Pancreas (tissue), 10 donors: Measurements from ENCODE around the gene FAM53A. TPM values are rescaled to one million over a fixed set of nuclear protein-coding genes. Genes with fewer than 3 reads are reported as not detected.
A peak's percentile ranks its signal among the peaks of the same experiment; 100 is the strongest.

Experiments
- ATAC-seq, 4 donors: fragments of 200-7000 bp; cut with Tn5 transposase; one replicate each; pipeline versions ENCODE4 v1.8.0 to v1.9.1; 2020; ENCODE audit warnings: mild to moderate bottlenecking in 4 of 4, moderate library complexity in 4 of 4
- DNase-seq, 6 donors: peaks; one replicate each; pipeline ENCODE4 v3.0.0-alpha.2; 2020
- FAIRE-seq: peaks from 2 replicates; lab custom pipeline; 2012; peaks lifted over from hg19 to GRCh38; lab: Jason Lieb, UNC
- H3K27ac ChIP-seq, 4 donors: fragments of 200-600 bp; sonication (generic); 1 replicate in 3 of 4; 2 replicates in 1 of 4; pipeline versions ENCODE4 v1.5.0 to v1.8.0; 2020
- H3K27me3 ChIP-seq, 4 donors: fragments of 200-600 bp; one replicate each; pipeline ENCODE4 v1.8.0; 2021
- H3K36me3 ChIP-seq, 3 donors: fragments of 200-600 bp; sonication (generic) in 1 of 3; one replicate each; pipeline versions ENCODE4 v1.5.0 to v1.8.0; 2020 to 2021
- H3K4me1 ChIP-seq, 3 donors: fragments of 200-600 bp; one replicate each; pipeline ENCODE4 v1.8.0; 2021
- H3K4me3 ChIP-seq, 4 donors: fragments of 200-600 bp; sonication (generic) in 2 of 4; one replicate each; pipeline versions ENCODE4 v1.5.0 to v1.8.0; 2020 to 2021
- H3K9me3 ChIP-seq, 4 donors: fragments of 200-600 bp; one replicate each; pipeline ENCODE4 v1.8.0; 2021
- WGBS, 2 donors: extraction: QIAGEN DNeasy Blood & Tissue Kit; methylation state at CpG; one replicate each; pipeline ENCODE4 v1.1.7; 2013; 5-methylcytosine and 5-hydroxymethylcytosine counted together
- intact Hi-C, 3 donors: fragments of 100-400 bp; cut with DNase I; formaldehyde crosslinking; loops; one replicate each; pipeline versions ENCODE4 v1.11.1 to v1.14.2; 2022
- polyA plus RNA-seq, 2 donors: library from polyadenylated mRNA; stranded (reverse); fragments of 200-250 nt; gene quantifications; one replicate each; pipeline ENCODE4 v1.2.3, GENCODE V29; 2013
- total RNA-seq, 6 donors: library from RNA; stranded (reverse); fragmentation: NEBNext Ultra II Directional in 4 of 6; extraction: Animal tissue kit (Norgen Biotek cat#: 25700) in 4 of 6; gene quantifications; one replicate each; pipeline versions ENCODE4 v1.2.1 to v1.2.4, GENCODE V29; 2021 to 2023
- TF ChIP-seq, protein P1 (sequence below), 4 donors: fragments of 200-600 bp; sonication (generic) in 3 of 4; IDR thresholded peaks; one replicate each; pipeline versions ENCODE4 v1.5.0 to v1.8.0; 2021; ENCODE audit warnings: antibody characterized with exemption in 4 of 4
- donor health status: healthy with polysubstance abuse.
- donor health status: DM: no; HTN: no; CAD: no; lungs with moderate emphysema.
- donor health status: DM: no; HTN: no; CAD: no.
- donor health status: control.
- donor health status: control.
- donor health status: Bipolar disorder and iron deficiency.
- donor health status: DM: yes; HTN: yes; CAD: no.
- donor health status: DM: no; HTN: no; CAD: no.
- donor health status: DM: no; HTN: no; CAD: no.
- donor health status: DM: yes; HTN: yes; CAD: no.

Gene FAM53A
- total and polyA plus RNA-seq, 8 donors: 0.60 to 2.7 (median 1.3) TPM

DNA sequence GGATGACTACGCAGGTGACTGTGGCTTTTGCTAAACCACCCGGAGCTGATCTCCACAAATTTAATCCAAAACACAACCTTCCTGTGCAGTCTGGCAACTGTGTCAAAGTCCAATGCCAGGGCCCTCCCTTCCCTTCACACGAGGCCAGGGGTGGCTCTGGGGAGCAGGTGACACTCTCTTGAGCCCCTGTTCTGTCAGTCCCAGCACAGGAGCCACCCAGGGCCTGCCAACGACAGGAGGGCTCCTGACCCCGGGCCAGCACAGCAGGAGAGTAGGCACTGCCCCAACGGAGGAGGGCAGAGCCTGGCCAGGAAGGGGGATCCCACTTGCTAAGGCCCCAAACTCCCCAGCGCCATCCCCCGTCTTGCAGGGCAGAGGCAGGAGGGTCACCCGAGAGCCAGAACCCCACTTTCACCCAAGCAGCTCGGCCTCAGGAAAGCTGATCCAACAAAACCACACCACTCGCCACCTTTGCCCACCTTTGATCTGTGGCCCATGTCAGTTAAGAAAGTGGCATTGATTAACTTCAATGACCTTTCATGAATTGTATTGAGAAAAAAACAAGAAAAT lies 44.7 kb downstream of the FAM53A start:
- TF ChIP-seq, protein P1, sequence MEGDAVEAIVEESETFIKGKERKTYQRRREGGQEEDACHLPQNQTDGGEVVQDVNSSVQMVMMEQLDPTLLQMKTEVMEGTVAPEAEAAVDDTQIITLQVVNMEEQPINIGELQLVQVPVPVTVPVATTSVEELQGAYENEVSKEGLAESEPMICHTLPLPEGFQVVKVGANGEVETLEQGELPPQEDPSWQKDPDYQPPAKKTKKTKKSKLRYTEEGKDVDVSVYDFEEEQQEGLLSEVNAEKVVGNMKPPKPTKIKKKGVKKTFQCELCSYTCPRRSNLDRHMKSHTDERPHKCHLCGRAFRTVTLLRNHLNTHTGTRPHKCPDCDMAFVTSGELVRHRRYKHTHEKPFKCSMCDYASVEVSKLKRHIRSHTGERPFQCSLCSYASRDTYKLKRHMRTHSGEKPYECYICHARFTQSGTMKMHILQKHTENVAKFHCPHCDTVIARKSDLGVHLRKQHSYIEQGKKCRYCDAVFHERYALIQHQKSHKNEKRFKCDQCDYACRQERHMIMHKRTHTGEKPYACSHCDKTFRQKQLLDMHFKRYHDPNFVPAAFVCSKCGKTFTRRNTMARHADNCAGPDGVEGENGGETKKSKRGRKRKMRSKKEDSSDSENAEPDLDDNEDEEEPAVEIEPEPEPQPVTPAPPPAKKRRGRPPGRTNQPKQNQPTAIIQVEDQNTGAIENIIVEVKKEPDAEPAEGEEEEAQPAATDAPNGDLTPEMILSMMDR (IDR thresholded peaks at IDR 0.05): no peak
- intact Hi-C loops: no loop called here
- 72 to 81% methylated on average over 11 of the region's 11 CpGs for WGBS, 2 donors
- Histone ChIP-seq H3K9me3 (no peaks in the 10 kb centered on the region), H3K4me1 (no peaks in the 10 kb centered on the region), H3K4me3 (no peak overlapping the region), H3K36me3 (no peaks in the 10 kb centered on the region), H3K27ac (no peak overlapping the region), H3K27me3 (no peaks in the 10 kb centered on the region)
- DNase-seq (peak in 1 of 6 donors; percentile 52), FAIRE-seq (no peak), ATAC-seq (no peak)

DNA sequence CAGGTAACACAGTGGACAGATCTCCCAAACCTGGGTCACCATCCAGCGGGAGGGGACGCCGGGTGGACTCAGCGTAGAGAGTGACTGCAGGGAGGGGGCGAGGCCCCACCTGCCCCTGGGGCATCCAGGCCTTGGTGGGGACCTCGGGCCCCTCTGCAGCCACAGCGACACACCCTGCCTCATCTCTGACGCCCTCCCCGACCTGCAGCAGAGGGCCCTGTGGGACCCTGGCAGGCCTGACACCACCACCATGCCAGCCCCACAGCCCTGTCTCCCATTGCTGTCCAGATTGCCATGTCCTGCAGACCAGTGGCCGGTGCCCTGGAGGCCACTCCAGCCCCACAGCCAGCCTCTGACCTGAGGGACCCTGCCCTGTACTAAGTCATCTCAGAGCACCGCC lies 45.2 kb downstream of the FAM53A start:
- H3K4me3 ChIP-seq: no peak overlapping the region
- H3K27ac ChIP-seq: no peak overlapping the region
- no peaks in the 10 kb centered on the region for H3K9me3 ChIP-seq
- ATAC-seq: no peak
- WGBS, 2 donors: 87 to 90% methylated on average over 11 of the region's 11 CpGs
- H3K4me1 ChIP-seq: no peaks in the 10 kb centered on the region
- TF ChIP-seq, protein P1 (IDR thresholded peaks at IDR 0.05): no peak
- peak in 2 of 6 donors; percentile 46 to 51 for DNase-seq
- intact Hi-C loops: no loop called here
- no peak for FAIRE-seq
- no peaks in the 10 kb centered on the region for H3K36me3 ChIP-seq
- no peaks in the 10 kb centered on the region for H3K27me3 ChIP-seq

- no peaks in the 10 kb centered on the region for H3K27me3 ChIP-seq
- TF ChIP-seq, protein P1 (IDR thresholded peaks at IDR 0.05): no peak
- H3K36me3 ChIP-seq: no peaks in the 10 kb centered on the region
- no peaks in the 10 kb centered on the region for H3K9me3 ChIP-seq
- intact Hi-C loops: no loop called here
- ATAC-seq: no peak
- no peak overlapping the region for H3K4me3 ChIP-seq
- H3K4me1 ChIP-seq: no peaks in the 10 kb centered on the region
- no peak for FAIRE-seq
- 81 to 86% methylated on average over 10 of the region's 10 CpGs for WGBS, 2 donors
- DNase-seq: peak in 1 of 6 donors; percentile 60
- H3K27ac ChIP-seq: no peak overlapping the region
These were observed 45.9 kb downstream of the FAM53A start for GRCh38 chr4:1638272-1638598.

DNA sequence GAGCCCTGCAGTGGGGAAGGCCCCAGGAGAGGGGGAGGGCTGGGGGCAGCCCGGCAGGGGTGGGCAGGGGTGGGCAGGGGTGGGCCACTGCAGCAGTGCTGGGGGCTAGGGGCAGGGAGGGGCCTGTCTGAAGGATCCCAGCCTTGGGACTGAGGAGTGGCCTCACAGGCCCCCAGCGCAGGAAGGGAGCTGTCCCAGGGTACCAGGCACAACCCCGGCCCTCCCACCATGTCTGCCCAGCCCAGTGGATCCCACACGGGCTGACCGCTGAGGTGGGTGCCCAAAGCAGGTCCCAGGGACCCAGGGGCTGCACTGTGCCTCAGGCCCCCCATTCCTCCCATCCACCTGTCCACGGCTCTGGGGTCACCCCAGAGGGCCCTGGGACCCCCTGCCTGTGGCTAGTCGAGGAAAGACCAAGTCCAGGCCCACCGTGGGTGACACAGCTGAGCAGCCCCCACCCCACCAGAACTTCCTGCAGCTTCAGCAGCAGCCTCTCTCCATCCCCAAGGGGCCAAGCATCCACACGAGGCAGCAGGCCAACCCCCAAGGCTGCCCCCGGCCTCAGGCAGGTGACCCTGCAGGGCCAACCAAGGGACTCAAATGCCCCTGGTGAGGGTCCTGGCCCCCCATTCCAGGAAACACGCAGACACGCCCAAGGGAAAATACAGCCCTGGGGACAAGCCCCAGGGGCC lies 46.4 kb downstream of the FAM53A start:
- no peaks in the 10 kb centered on the region for H3K27me3 ChIP-seq
- ATAC-seq: no peak
- H3K36me3 ChIP-seq: no peaks in the 10 kb centered on the region

More for the DNA sequence above, 46.4 kb downstream of the FAM53A start:
- H3K9me3 ChIP-seq: no peaks in the 10 kb centered on the region
- H3K4me1 ChIP-seq: no peaks in the 10 kb centered on the region
- TF ChIP-seq, protein P1 (IDR thresholded peaks at IDR 0.05): no peak
- intact Hi-C loops: no loop called here
- WGBS, 2 donors: 74 to 80% methylated on average over 8 to 12 of the region's 12 CpGs
- FAIRE-seq (no peak), DNase-seq (peak in 1 of 6 donors; percentile 56)
- H3K27ac ChIP-seq: no peak overlapping the region
- no peak overlapping the region for H3K4me3 ChIP-seq
